ENCODE data around the gene TBC1D1.

The TBC1D1 gene

GRCh38 chr4:38084877-38085711 is 194.2 kb downstream of the TBC1D1 start:
- no peak for DNase-seq

- DNase-seq, result no peak
Measured at GRCh38 chr4:38085751-38086150, 194.9 kb downstream of the TBC1D1 start.

- DNase-seq, result no peak
Measured at GRCh38 chr4:38086151-38086848, 195.4 kb downstream of the TBC1D1 start.

GRCh38 chr4:38086849-38087226 is 196.0 kb downstream of the TBC1D1 start:
- no peak for DNase-seq

- DNase-seq, result no peak
Measured at GRCh38 chr4:38088321-38088720, 197.4 kb downstream of the TBC1D1 start.

GRCh38 chr4:38089961-38090360 is 199.1 kb downstream of the TBC1D1 start:
- DNase-seq, result no peak

GRCh38 chr4:38090455-38091246 is 199.8 kb downstream of the TBC1D1 start:
- DNase-seq, result no peak

- no peak for DNase-seq
Measured at GRCh38 chr4:38091636-38092035, 200.8 kb downstream of the TBC1D1 start.

- DNase-seq, result no peak
Measured at GRCh38 chr4:38092701-38093100, 201.8 kb downstream of the TBC1D1 start.

GRCh38 chr4:38094419-38094818 is 203.5 kb downstream of the TBC1D1 start:
- no peak for DNase-seq

GRCh38 chr4:38095691-38096090 is 204.8 kb downstream of the TBC1D1 start:
- DNase-seq, result no peak

GRCh38 chr4:38097818-38098217 is 206.9 kb downstream of the TBC1D1 start:
- no peak for DNase-seq

GRCh38 chr4:38099020-38099600 is 208.2 kb downstream of the TBC1D1 start:
- DNase-seq, result no peak

- no peak for DNase-seq
Measured at GRCh38 chr4:38099908-38100407, 209.1 kb downstream of the TBC1D1 start.

GRCh38 chr4:38100474-38101255 is 209.8 kb downstream of the TBC1D1 start:
- DNase-seq, result no peak

GRCh38 chr4:38101563-38101962 is 210.7 kb downstream of the TBC1D1 start:
- DNase-seq, result no peak

- DNase-seq, result no peak
Measured at GRCh38 chr4:38102957-38103588, 212.2 kb downstream of the TBC1D1 start.

GRCh38 chr4:38105475-38106220 is 214.8 kb downstream of the TBC1D1 start:
- no peak for DNase-seq

- DNase-seq, result no peak
Measured at GRCh38 chr4:38106311-38106710, 215.4 kb downstream of the TBC1D1 start.

- no peak for DNase-seq
Measured at GRCh38 chr4:38106886-38107514, 216.1 kb downstream of the TBC1D1 start.
